ENCODE measurements around the gene EDN3. TPM values are rescaled to one million over a fixed set of nuclear protein-coding genes. Genes with fewer than 3 reads are reported as not detected.

The EDN3 gene
- total and polyA plus RNA-seq, 12 donors: 0.07 to 0.33 TPM; not detected in 10

GRCh38 chr20:59371431-59371830, 71.0 kb downstream of the EDN3 start:
- ATAC-seq: no peak
- no peaks in the 10 kb centered on the region for H3K36me3 ChIP-seq
- WGBS, 2 donors: 24 to 32% methylated on average over 6 of the region's 6 CpGs
- no peaks in the 10 kb centered on the region for H3K4me1 ChIP-seq
- no peak for TF ChIP-seq CTCF (IDR thresholded peaks at IDR 0.05)
- no peaks in the 10 kb centered on the region for H3K9me3 ChIP-seq
- DNase-seq: no peak
- no peak overlapping the region for H3K27ac ChIP-seq
- H3K27me3 ChIP-seq: peaks cover 0 to 31% (median 7%) of the 10 kb centered on the region in 7 donors
- no peak overlapping the region for H3K4me3 ChIP-seq
- intact Hi-C loops (cut with DNase I): no loop called here

- no peaks in the 10 kb centered on the region for H3K36me3 ChIP-seq
- H3K4me3 ChIP-seq: no peak overlapping the region
- no peaks in the 10 kb centered on the region for H3K9me3 ChIP-seq
- peaks cover 0 to 30% (median 8%) of the 10 kb centered on the region in 7 donors for H3K27me3 ChIP-seq
- H3K4me1 ChIP-seq: no peaks in the 10 kb centered on the region
- no peak for TF ChIP-seq CTCF (IDR thresholded peaks at IDR 0.05)
- DNase-seq (no peak), ATAC-seq (no peak)
- intact Hi-C loops (cut with DNase I): no loop called here
- WGBS, 2 donors: 26 to 51% methylated on average over 1 of the region's 1 CpG
- no peak overlapping the region for H3K27ac ChIP-seq
Measured at GRCh38 chr20:59374261-59374660, 73.8 kb downstream of the EDN3 start.

GRCh38 chr20:59375541-59375940, 75.1 kb downstream of the EDN3 start:
- intact Hi-C loops (cut with DNase I): no loop called here
- TF ChIP-seq CTCF (IDR thresholded peaks at IDR 0.05): no peak
- WGBS, 2 donors: 79 to 86% methylated on average over 3 of the region's 3 CpGs

More at GRCh38 chr20:59375541-59375940, 75.1 kb downstream of the EDN3 start:
- DNase-seq: no peak
- Histone ChIP-seq H3K27me3 (peaks cover 0 to 40% (median 21%) of the 10 kb centered on the region in 7 donors), H3K36me3 (no peaks in the 10 kb centered on the region), H3K4me1 (no peaks in the 10 kb centered on the region), H3K9me3 (no peaks in the 10 kb centered on the region), H3K27ac (no peak overlapping the region), H3K4me3 (no peak overlapping the region)
- no peak for ATAC-seq

Other genes with a start within 250 kb of the EDN3 start
- gene ZNF831, start 136.8 kb upstream of the EDN3 start, total RNA-seq: under 1 TPM in 9 of 10 donors, not detected in 1; 0.02 to 0.72 (median 0.17) TPM
- gene ZNF831, start 136.8 kb upstream of the EDN3 start, polyA plus RNA-seq: under 1 TPM; 0.01 to 0.07 TPM

Measured in heart right ventricle (tissue), 16 donors.